Transverse colon (tissue), 4 donors: ENCODE measurements around the gene KLHL17.

Experiments used
- EP300 ChIP-seq: sonication (generic); formaldehyde crosslinking; IDR thresholded peaks from one replicate; pipeline ENCODE4 v1.6.1; 2017; ENCODE audit warnings: antibody characterized with exemption, low read depth
- POLR2A ChIP-seq: fragments of 450-650 bp; IDR thresholded peaks from one replicate; pipeline ENCODE4 v1.6.1; 2016; ENCODE audit warnings: antibody characterized with exemption, mild to moderate bottlenecking, moderate library complexity
- POLR2AphosphoS5 ChIP-seq, 3 donors: sonication (generic); formaldehyde crosslinking; IDR thresholded peaks; one replicate each; pipeline ENCODE4 v1.6.1; 2016; ENCODE audit warnings: antibody characterized with exemption in 3 of 3
- TF ChIP-seq, protein P1 (sequence below), 5 experiments: fragments of 200-600 bp in 3 of 5; fragments of 450-650 bp in 2 of 5; sonication (generic) in 3 of 5; IDR thresholded peaks; 1 replicate in 2 of 5; 2 replicates in 3 of 5; pipeline ENCODE4 v1.5.1; 2016 to 2017; ENCODE audit warnings: antibody characterized with exemption in 5 of 5, inconsistent platforms in 3 of 5, mild to moderate bottlenecking in 2 of 5, moderate library complexity in 1 of 5

GRCh38 chr1:931380-932172 lies 28.8 kb upstream of the KLHL17 start:
- TF ChIP-seq, protein P1, sequence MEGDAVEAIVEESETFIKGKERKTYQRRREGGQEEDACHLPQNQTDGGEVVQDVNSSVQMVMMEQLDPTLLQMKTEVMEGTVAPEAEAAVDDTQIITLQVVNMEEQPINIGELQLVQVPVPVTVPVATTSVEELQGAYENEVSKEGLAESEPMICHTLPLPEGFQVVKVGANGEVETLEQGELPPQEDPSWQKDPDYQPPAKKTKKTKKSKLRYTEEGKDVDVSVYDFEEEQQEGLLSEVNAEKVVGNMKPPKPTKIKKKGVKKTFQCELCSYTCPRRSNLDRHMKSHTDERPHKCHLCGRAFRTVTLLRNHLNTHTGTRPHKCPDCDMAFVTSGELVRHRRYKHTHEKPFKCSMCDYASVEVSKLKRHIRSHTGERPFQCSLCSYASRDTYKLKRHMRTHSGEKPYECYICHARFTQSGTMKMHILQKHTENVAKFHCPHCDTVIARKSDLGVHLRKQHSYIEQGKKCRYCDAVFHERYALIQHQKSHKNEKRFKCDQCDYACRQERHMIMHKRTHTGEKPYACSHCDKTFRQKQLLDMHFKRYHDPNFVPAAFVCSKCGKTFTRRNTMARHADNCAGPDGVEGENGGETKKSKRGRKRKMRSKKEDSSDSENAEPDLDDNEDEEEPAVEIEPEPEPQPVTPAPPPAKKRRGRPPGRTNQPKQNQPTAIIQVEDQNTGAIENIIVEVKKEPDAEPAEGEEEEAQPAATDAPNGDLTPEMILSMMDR (IDR thresholded peaks at IDR 0.05), result no peak
- TF ChIP-seq POLR2A, result no peak
- TF ChIP-seq POLR2AphosphoS5 (IDR thresholded peaks at IDR 0.05), result no peak
- no peak for TF ChIP-seq EP300
